Stimulated activated CD8-positive, alpha-beta memory T cell treated with anti-CD3 and anti-CD28 coated beads, Interleukin-12 subunit alpha, Interleukin-12 subunit beta, amount 100 ng/mL, for 1 hour (primary cell): ENCODE results near the gene BICDL2.
"Not testable (repeated sequence)": the region's sequence is repeated elsewhere in the genome, so short reads cannot be mapped to it uniquely, and the experiment has no call there.

Experiments
- DNase-seq: peaks from one replicate; pipeline ENCODE4 v3.0.0-alpha.2; 2020; ENCODE audit warnings: low read depth

The BICDL2 gene

DNA sequence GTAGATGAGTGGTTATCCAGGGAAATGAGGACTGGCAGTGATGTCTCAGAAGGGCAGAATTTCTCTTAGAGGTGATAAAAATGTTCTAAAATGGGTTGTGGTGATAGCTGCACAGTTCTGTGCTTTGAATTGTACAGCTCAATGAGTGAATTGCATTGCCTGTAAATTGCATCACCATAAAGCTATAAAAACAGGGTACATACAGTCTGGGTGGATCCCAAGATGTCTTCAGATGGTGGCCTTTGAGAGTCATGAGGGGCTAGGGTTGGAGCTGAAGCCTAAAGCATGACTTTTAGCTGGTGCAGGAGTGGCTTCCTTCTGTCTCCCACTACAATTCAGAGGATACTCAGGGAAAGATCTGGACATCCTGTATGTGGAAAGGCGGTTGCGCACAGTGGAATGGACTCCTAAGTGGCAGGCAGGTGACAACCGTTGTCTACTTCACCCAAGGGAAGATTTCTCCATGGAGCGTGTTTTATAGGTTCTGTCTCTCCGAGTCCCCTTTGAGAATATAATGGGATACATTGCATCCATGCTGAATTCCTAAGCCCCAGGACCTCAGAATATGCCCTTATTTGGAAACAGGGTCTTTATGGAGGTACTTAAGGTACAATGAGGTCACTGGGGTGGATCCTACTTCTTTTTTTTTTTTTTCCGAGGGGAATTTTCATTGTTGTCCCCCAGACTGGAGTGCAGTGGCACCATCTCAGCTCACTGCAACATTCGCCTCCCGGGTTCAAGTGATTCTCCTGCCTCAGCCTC, 27.1 kb upstream of the BICDL2 start:
- no peak for DNase-seq

DNA sequence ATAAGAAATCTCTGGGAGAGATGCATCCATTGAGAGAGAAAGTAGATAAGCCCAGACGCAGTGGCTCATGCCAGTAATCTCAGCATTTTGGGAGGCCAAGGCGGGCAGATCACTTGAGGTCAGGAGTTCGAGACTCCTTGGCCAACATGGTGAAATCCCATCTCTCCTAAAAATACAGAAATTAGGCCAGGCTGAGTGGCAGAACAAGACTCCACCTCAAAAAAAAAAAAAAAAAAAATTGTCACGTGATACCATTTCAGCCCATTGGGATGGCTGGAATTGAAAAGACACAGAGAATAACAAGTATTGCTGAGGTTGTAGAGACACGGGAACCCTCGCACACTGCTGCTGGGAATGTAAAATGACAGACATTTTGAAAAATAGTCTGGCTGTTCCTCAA, 25.8 kb upstream of the BICDL2 start:
- DNase-seq, result no peak

DNA sequence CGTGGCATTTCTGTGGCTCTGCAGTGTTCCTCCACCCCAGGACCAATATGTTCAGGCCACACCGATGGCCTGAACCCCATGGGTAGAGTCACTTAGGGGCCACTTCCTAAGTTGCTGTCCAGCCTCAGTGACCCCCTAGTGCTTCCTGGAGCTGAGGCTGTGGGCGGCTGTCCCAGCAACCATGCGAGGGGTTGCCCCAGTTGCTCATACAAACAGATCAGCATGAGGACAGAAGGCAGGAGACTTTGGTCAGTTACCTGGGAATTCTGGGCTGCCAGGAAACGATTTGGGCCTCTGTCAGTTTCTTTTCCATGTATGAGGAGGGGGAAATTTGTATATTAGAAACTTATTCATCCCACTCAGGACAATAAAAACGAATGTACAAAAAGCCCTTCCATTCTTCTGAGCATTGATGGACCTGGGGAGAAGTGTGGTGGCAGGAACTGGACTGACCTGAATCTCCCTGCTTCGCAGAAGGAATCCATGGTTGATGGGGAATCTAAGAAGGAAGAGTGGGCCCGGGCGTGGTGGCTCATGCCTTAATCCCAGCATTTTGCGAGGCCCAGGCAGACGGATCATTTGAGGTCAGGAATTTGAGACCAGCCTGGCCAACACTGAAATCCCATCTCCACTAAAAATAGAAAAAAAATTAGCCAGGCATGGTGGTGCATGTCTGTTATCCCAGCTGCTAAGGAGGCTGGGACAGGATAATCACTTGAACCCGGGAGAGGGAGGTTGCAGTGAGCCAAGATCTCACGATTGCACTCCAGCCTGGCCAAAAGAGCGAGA, 23.8 kb upstream of the BICDL2 start:
- DNase-seq, result no peak

DNA sequence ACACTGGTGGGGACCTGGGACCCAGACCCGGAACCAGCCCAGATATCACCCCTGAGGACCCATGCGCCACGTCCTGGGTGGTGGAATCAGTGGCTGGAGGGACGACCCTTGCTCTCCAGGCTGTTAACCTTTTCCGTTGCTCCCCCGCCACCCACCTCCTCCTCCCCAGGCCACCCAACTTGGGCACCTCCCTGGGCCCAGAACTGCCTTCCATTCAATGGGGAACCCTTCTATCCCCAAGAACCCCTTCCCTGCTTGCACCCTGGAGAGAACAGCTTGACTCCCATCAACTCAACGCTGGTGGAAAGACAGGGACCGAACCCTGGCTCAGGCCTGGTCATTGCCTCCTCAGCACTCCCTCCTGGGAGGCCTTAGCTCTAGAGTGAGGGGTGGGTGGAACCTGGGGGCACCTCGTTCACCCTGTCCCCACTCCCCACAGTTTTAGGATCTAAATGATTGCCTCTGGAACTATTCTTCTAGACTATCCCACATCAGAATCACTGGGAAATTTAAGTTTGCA, 23.0 kb upstream of the BICDL2 start:
- no peak for DNase-seq

DNA sequence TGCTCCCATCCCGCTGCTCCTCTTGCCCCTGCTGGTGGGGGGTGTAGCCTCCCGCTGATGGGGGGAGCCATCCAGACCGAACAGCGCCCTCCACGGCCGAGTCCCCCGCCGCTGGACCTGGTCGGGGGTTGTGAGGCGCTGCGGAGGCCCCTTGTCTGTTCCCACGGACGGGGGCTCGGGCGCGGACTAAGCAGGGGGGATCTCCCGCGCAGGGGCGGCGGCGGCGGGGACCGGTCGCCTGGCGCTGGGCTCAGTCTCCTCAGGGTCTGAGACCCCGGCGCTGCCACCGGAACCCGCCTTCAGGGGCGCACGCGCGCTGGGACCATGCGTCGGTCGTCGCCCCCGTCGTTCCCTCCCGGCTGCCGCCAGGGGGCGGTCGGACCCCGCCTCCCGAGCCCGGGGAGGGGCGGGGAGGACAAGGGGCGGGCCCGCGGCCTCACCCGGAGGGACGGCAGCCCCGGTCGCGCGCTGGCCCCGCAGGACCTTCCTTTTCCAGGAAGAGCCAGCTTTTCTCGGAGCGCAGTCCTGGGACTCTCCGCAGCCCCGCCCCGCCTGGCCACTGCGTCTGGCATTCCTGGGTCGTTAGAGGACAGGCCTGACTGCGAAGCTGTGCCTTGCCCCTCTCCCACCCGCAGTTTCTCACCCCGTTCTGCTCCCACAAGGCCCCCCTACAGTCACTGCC, 22.4 kb upstream of the BICDL2 start:
- peak; percentile 77 for DNase-seq

DNA sequence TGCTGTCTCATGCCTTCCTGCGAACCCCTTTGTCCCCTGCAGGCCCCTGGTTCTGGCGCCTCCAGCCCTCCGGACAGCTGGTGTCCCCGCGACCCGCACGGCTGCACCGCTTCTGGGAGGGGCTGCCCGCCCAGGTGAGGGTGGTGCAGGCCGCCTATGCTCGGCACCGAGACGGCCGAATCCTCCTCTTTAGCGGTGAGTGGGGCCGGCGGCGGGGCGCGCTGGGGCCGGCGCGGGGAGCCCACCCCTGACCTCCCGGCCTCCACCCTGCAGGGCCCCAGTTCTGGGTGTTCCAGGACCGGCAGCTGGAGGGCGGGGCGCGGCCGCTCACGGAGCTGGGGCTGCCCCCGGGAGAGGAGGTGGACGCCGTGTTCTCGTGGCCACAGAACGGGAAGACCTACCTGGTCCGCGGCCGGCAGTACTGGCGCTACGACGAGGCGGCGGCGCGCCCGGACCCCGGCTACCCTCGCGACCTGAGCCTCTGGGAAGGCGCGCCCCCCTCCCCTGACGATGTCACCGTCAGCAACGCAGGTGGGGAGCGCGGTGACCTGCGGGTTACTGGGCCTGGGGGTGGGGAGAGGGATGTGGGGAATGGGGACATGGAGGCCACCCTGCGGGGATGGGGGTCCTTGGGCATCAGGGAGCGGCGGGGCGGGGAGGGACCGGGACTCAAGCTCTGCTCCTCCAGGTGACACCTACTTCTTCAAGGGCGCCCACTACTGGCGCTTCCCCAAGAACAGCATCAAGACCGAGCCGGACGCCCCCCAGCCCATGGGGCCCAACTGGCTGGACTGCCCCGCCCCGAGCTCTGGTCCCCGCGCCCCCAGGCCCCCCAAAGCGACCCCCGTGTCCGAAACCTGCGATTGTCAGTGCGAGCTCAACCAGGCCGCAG, 21.6 kb upstream of the BICDL2 start:
- no peak for DNase-seq

DNA sequence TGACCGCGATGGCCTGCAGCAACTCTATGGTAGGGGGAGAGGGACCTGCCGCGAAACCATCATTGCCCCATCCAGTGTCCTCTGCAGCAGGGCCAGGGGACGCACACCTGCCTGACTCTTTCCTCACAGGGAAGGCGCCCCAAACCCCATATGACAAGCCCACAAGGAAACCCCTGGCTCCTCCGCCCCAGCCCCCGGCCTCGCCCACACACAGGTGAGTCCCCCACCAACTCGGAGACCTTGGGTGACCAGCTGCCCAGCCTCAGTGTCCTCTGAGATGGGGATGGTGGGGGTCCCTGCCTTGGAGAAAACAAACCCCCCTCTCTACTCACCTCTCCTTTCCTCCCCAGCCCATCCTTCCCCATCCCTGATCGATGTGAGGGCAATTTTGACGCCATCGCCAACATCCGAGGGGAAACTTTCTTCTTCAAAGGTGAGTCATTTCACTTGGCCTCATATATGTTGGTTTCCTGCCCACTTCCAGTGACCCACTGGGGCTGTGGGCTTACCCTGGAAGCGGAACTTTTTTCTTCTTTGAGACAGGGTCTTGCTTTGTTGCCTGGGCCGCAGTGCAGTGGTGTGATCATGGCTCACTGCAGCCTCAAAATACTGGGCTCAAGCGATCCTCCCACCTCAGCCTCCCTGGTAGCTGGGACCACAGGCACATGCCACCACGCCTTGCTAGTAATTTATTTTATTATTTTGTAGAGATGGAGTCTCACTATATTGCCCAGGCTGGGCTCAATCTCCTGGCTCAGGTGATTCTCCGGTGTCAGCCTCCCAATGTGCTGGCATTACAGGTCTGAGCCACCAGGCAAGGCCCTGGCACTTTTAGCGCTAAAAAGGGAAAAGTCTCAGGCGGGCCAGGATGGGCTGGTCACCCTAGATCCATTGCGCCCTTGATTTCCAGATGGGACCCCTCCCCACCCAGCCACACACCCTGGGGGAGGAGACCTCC, 20.7 kb upstream of the BICDL2 start:
- no peak for DNase-seq

DNA sequence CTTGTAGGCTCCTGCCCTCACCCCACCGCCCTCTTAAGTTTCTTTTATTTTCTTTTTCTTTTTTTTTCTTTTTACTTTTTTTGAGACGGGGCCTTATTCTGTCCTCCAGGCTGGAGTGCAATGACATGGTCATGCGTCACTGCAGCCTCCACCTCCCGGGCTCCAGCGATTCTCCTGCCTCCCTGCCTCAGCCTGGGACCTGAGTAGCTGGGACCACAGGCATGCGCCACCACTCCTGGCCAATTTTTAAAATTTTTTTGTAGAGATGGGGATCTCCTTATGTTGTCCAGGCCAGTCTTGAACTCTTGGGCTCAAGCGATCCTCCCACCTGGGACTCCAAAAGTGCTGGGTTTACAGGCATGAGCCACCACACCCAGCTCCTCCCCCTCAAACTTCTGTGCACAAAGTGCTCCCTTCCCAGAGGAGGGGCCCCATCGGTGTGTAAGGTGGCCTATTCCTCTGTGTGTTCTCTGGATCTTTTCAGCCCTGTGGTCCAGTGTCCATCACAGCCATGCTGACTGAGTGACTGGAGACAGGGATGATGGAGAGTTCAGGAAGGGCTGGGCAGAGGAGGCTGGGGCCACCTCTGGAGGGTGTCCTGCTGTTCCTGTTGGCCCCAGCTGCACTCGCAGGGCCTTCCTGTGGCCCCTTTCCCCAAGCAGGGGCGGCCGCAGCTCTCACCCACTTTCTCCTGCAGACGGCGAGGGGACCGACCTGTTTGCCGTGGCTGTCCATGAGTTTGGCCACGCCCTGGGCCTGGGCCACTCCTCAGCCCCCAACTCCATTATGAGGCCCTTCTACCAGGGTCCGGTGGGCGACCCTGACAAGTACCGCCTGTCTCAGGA, 19.8 kb upstream of the BICDL2 start:
- no peak for DNase-seq

DNA sequence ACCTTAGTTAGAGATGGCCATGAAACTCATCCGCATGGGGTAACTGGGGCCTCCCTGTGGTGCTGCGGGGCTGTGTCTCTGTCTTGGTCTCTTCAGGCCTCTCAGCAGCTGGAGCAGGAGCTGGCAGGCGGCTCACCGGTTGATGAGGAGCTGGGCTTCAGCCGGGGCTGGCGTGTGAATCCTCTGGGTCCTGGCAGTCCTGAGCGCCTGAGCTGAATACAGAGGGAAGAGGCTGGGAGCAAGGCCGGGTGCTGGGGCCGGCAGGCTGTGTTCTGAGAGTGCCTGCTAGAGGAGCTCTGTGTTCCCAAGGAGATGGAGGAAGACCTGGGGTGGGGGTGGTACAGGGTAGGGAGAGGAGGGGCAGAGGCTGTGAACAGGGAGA, 19.0 kb upstream of the BICDL2 start:
- not testable (repeated sequence) for DNase-seq

DNA sequence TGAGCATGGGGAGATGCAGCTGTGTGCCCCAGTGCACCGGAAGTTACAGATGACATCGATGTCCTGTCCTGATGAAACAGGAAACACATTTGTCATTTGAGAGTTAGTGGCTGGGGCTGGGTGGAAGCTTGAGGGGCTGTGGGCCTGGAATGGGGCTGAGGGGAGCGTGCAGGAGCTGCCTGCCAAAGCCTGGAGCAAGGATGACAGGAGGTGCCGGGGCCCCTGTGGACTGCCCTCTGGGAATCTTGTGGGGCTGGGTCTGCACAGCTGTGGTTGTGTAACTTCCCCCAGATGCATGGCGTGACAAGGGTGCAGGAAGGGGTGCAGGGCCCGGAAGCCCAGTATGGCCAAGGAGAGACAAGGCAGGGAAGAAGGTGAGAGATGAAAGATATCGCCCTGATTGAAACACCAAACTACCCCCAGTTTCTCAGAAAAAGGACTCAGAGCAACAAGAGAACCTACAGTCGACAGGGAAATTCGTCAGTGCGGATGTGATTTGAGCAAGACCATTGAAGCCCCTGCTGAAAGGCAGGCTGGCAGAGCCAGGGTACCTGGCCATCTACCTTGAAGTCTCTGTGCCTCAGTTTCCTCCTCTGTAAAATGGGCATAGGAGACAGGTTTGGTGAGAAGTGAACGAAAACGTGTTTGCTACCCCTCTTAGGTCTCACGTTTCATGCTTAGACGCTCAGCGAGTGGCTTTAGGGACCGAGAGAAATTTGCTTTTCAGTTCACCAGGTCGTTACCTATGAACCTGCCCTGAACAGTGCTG, 18.4 kb upstream of the BICDL2 start:
- DNase-seq, result no peak

DNA sequence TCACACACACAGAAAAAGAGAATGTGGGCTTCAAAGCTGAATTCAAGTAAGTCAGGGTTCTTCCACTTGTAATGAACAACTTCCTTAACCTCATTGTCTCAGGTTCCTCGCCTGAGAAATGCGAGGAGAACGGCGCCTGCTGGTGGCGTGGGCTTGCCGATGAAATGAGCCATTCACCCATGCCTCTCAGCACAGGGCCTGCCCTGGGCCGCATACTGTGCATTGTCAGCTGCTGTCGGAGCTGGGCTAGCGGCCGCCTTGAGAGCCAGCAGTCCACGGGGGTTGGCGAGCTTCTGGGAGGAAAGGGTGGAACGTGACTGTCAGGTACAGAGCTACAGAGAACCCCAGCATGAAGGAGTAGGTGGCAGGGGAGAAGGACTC, 16.6 kb upstream of the BICDL2 start:
- DNase-seq, result not testable (repeated sequence)

DNA sequence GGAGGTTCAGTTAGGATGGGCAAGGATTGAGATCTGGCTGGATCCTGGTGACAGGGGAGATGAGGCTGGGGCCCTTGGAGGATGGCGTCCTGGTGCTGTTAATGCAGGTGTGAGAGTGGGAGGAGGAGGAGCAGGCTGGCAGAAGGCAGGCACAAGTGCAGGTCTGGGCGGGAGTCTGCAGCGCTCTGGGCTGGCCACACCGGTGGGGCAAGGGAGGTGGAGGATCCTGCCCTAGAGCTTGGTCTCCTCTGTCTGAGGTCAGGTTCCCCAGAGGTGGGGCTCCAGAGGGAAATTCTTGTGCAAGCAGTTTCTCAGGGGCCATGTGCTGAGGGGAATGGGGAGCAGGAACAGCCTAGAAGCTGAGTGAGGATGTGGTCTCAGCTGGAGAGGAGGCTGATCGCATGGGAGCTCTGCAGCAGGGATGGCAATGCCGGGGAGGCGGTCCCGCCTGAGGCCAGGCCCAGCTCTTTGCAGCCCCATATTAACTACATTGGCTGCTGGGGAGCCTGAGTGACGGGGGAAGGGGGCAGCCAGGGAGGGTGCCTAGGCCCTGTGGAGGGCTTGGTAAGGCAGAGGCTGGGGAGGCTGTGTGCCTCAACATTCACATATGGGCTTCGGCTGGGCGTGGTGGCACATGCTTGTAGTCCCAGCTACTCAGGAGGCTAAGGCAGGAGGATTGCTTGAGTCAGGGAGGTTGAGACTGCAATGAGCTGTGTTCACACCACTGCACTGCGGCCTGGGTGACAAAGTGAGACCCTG, 16.0 kb upstream of the BICDL2 start:
- not testable (repeated sequence) for DNase-seq

DNA sequence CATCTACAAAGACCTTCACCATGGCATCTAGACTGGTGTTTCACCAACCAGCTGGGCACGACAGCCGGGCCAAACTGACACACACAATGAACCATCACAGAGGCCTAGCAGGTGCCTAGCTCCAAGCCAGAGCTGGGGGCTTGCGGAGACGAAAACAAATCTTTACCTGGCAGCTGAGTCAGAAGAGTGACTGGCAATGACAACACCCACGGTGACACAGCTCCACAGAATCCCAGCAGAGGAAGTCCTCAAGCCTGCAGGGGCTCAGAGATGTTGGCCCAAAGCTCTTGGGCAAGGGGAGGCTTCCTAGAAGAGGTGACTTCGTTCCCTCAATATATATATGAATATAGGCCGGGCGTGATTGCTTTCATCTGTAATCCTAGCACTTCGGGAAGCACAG, 14.8 kb upstream of the BICDL2 start:
- no peak for DNase-seq

DNA sequence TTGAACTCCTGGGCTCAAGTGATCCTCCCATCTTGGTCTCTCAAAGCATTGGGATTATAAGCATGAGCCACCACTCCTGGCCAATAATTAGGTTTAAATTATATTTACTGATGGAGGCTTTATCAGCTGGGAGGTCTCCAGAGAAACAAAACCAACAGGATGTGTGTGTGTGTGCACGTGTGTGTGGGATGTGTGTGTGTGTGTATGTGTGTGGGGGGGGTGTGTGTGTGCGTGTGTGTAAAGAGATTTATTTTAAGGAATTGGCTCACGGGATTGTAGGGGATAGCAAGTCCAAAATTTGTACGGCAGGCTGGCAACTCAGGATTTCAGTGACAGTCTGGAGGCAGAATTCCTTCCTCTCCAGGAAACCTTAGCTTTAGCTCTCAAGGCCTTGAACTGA, 14.3 kb upstream of the BICDL2 start:
- no peak for DNase-seq

DNA sequence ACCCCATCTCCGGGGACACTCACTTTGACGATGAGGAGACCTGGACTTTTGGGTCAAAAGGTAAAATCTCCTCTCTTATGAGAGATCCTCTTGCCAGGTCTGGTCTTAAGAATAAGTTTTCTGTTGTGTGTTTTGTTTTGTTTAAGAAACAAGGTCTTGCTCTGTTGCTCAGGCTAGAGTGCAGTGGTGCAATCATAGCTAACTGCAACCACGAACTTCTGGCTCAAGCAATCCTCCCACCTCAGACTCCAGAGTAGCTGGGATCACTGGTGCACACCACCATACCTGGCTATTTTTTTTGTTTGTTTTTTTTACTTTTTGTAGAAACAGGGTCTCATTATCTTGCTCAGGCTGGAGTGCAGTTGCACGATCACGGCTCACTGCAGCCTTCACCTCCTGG, 13.7 kb upstream of the BICDL2 start:
- DNase-seq, result no peak

DNA sequence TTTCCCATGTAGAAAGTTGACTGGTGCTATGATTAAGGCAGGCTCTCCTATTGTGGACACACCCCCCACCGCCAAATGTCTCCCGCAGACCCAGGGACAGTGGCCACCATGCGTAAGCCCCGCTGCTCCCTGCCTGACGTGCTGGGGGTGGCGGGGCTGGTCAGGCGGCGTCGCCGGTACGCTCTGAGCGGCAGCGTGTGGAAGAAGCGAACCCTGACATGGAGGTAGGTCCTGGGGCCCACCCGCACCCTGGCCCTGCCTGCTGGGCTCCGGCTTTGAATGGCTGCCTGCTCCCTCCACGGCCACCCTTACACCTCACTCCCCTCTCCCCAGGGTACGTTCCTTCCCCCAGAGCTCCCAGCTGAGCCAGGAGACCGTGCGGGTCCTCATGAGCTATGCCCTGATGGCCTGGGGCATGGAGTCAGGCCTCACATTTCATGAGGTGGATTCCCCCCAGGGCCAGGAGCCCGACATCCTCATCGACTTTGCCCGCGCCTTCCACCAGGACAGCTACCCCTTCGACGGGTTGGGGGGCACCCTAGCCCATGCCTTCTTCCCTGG, 13.3 kb upstream of the BICDL2 start:
- no peak for DNase-seq

DNA sequence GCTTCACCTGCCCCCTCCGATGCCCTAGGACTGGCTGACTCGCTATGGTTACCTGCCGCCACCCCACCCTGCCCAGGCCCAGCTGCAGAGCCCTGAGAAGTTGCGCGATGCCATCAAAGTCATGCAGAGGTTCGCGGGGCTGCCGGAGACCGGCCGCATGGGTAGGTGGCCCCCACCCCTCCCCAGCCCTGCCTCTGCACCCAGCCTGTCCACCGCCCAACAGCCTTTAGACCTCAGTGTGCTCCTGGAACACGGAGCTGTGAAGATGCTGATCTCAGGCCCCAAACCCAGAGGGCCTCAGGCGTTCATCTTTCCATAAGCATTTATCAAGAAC, 10.6 kb upstream of the BICDL2 start:
- no peak for DNase-seq
